ENCODE results near the gene POPDC2. TPM values are rescaled to one million over a fixed set of nuclear protein-coding genes. Genes with fewer than 3 reads are reported as not detected.

The POPDC2 gene
- total RNA-seq, 1 experiment from 2014 or later: 0.15 TPM

GRCh38 chr3:119632829-119633228 is 27.6 kb downstream of the POPDC2 start:
- no TSS peak for BruUV-seq (replicated peaks)
- ATAC-seq (no peak), DNase-seq (ENCODE audit: low read depth, low spot score) (no peak)
- POLR2A ChIA-PET: no interaction called here
- intact Hi-C loops (cut with micrococcal nuclease; ENCODE audit: unreplicated experiment): no loop called here
- H3K27me3 ChIP-seq (ENCODE audit: control insufficient read depth, insufficient read depth, low read length): peaks cover 2% of the 10 kb centered on the region; the same call in 1 of the 2 replicates
- in situ Hi-C loops (cut with HindIII; ENCODE audit: low pct_unique_long_range_greater_than_20kb, low sequenced_read_pairs): no loop called here
- H3K4me3 ChIP-seq (ENCODE audit: low read depth in 2 of 2, low read length in 2 of 2): no peak overlapping the region
- H3K36me3 ChIP-seq (ENCODE audit: control insufficient read depth, insufficient read depth, low read length): no peaks in the 10 kb centered on the region
- no peak overlapping the region for H3K27ac ChIP-seq (ENCODE audit: low read length)
- TF ChIP-seq REST (IDR thresholded peaks at IDR 0.05; ENCODE audit: insufficient read depth in 1 of 2, low read depth in 2 of 2, low read length in 1 of 2) (no peak), POLR2AphosphoS5 (IDR thresholded peaks at IDR 0.05; ENCODE audit: low read depth, low read length) (no peak), TCF7L2 (IDR thresholded peaks at IDR 0.05; ENCODE audit: low read depth, low read length) (no peak)
- TF ChIP-seq, protein P1, sequence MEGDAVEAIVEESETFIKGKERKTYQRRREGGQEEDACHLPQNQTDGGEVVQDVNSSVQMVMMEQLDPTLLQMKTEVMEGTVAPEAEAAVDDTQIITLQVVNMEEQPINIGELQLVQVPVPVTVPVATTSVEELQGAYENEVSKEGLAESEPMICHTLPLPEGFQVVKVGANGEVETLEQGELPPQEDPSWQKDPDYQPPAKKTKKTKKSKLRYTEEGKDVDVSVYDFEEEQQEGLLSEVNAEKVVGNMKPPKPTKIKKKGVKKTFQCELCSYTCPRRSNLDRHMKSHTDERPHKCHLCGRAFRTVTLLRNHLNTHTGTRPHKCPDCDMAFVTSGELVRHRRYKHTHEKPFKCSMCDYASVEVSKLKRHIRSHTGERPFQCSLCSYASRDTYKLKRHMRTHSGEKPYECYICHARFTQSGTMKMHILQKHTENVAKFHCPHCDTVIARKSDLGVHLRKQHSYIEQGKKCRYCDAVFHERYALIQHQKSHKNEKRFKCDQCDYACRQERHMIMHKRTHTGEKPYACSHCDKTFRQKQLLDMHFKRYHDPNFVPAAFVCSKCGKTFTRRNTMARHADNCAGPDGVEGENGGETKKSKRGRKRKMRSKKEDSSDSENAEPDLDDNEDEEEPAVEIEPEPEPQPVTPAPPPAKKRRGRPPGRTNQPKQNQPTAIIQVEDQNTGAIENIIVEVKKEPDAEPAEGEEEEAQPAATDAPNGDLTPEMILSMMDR (IDR thresholded peaks at IDR 0.05): no peak
- no peaks in the 10 kb centered on the region for H3K9me3 ChIP-seq (ENCODE audit: control insufficient read depth, insufficient read depth, low read depth, low read length)
- H3K4me1 ChIP-seq (ENCODE audit: control insufficient read depth, insufficient read depth, low read length): no peaks in the 10 kb centered on the region
- CTCF ChIA-PET: no interaction called here

GRCh38 chr3:119632216-119632615 is 28.2 kb downstream of the POPDC2 start:
- no TSS peak for BruUV-seq (replicated peaks)
- no peak for TF ChIP-seq REST (IDR thresholded peaks at IDR 0.05; ENCODE audit: insufficient read depth in 1 of 2, low read depth in 2 of 2, low read length in 1 of 2)
- TF ChIP-seq SIN3A (IDR thresholded peaks at IDR 0.05; ENCODE audit: borderline replicate concordance, insufficient read depth, low read depth, low read length): no peak
- CTCF ChIA-PET: no interaction called here

More at GRCh38 chr3:119632216-119632615, 28.2 kb downstream of the POPDC2 start:
- ATAC-seq (no peak), DNase-seq (ENCODE audit: low read depth, low spot score) (no peak)
- H3K9me3 ChIP-seq (ENCODE audit: control insufficient read depth, insufficient read depth, low read depth, low read length): no peaks in the 10 kb centered on the region
- no peaks in the 10 kb centered on the region for H3K36me3 ChIP-seq (ENCODE audit: control insufficient read depth, insufficient read depth, low read length)
- in situ Hi-C loops (cut with HindIII; ENCODE audit: low pct_unique_long_range_greater_than_20kb, low sequenced_read_pairs): no loop called here
- H3K27ac ChIP-seq (ENCODE audit: low read length): no peak overlapping the region
- intact Hi-C loops (cut with micrococcal nuclease; ENCODE audit: unreplicated experiment): no loop called here
- H3K27me3 ChIP-seq (ENCODE audit: control insufficient read depth, insufficient read depth, low read length): peaks cover 2% of the 10 kb centered on the region; the same call in 1 of the 2 replicates
- POLR2A ChIA-PET: no interaction called here
- no peaks in the 10 kb centered on the region for H3K4me1 ChIP-seq (ENCODE audit: control insufficient read depth, insufficient read depth, low read length)
- H3K4me3 ChIP-seq (ENCODE audit: low read depth in 2 of 2, low read length in 2 of 2): no peak overlapping the region

All from Panc1 (cell line).